D721Med (cell line): ENCODE results near the gene ETV6.
"Not testable (repeated sequence)": the region's sequence is repeated elsewhere in the genome, so short reads cannot be mapped to it uniquely, and the experiment has no call there.

ENCODE experiments used
- DNase-seq: peaks from one replicate; pipeline ENCODE4 v3.0.0; 2011; ENCODE audit warnings: low spot score; ENCODE audit not compliant: insufficient read length
- FAIRE-seq: peaks from 2 replicates; lab custom pipeline; 2011; peaks lifted over from hg19 to GRCh38; lab: Jason Lieb, UNC
- CTCF ChIP-seq: IDR thresholded peaks from 2 replicates; pipeline ENCODE4 v1.5.1; 2012; ENCODE audit warnings: mild to moderate bottlenecking, control low read depth; ENCODE audit not compliant: insufficient read depth; ENCODE audit errors: missing control alignments

The ETV6 gene

GRCh38 chr12:11630046-11630706, 19.3 kb upstream of the ETV6 start:
- DNase-seq (no peak), FAIRE-seq (peak; percentile 6)
- TF ChIP-seq CTCF = no peak

- FAIRE-seq = no peak
- no peak for TF ChIP-seq CTCF
- no peak for DNase-seq
Measured at GRCh38 chr12:11631288-11631687, 18.2 kb upstream of the ETV6 start.

GRCh38 chr12:11631881-11632280, 17.6 kb upstream of the ETV6 start:
- FAIRE-seq, DNase-seq: not testable (repeated sequence)

- FAIRE-seq (no peak), DNase-seq (no peak)
- no peak for TF ChIP-seq CTCF
Measured at GRCh38 chr12:11633968-11634367, 15.5 kb upstream of the ETV6 start.

GRCh38 chr12:11635341-11635740, 14.1 kb upstream of the ETV6 start:
- no peak for DNase-seq
- FAIRE-seq = no peak
- no peak for TF ChIP-seq CTCF

GRCh38 chr12:11638315-11638916, 11.1 kb upstream of the ETV6 start:
- FAIRE-seq = no peak

GRCh38 chr12:11639454-11639853, 10.0 kb upstream of the ETV6 start:
- no peak for TF ChIP-seq CTCF
- DNase-seq (no peak), FAIRE-seq (no peak)

More at GRCh38 chr12:11638315-11638916, 11.1 kb upstream of the ETV6 start:
- TF ChIP-seq CTCF = no peak
- no peak for DNase-seq

GRCh38 chr12:11641522-11641921, 8.0 kb upstream of the ETV6 start:
- TF ChIP-seq CTCF = no peak
- no peak for FAIRE-seq
- no peak for DNase-seq
